ENCODE data around the gene RGL2. TPM values are rescaled to one million over a fixed set of nuclear protein-coding genes. Genes with fewer than 3 reads are reported as not detected.

Gene RGL2
- total RNA-seq, 2 experiments from 2014 or later: 27.2 to 67.6 TPM

- Histone ChIP-seq H3K36me3 (ENCODE audit: insufficient read depth, low read length) (peaks cover 67% of the 10 kb centered on the region), H3K4me1 (ENCODE audit: insufficient read depth, low read length, poor library complexity, severe bottlenecking) (peaks cover 24% of the 10 kb centered on the region), H2AFZ (ENCODE audit: low read length) (peak overlapping the region; percentile 91; the same call in 1 of the 2 replicates), H3K9me3 (ENCODE audit: low read length) (no peaks in the 10 kb centered on the region), H4K20me1 (ENCODE audit: insufficient read depth, low read length) (no peaks in the 10 kb centered on the region), H3K27ac (ENCODE audit: low read depth, low read length, poor library complexity, severe bottlenecking) (peak overlapping the region; percentile 46), H3K4me2 (ENCODE audit: low read length) (peak overlapping the region; percentile 87), H3K9me2 (ENCODE audit: insufficient read depth, low read length) (no peaks in the 10 kb centered on the region), H3K79me2 (ENCODE audit: insufficient read depth, low read depth, low read length) (peaks cover 31% of the 10 kb centered on the region; the same call in 1 of the 2 replicates), H3K4me3 (ENCODE audit: low read depth, low read length, poor library complexity, severe bottlenecking) (peak overlapping the region; percentile 86)
- intact Hi-C loops (cut with micrococcal nuclease; ENCODE audit: unreplicated experiment): no loop called here
- peak; percentile 21 for DNase-seq (ENCODE audit: low spot score)
- TF ChIP-seq EZH2phosphoT487 (IDR thresholded peaks at IDR 0.05; ENCODE audit: borderline replicate concordance, low read depth, low read length) (no peak), CTCF (conservative IDR thresholded peaks at IDR 0.05; ENCODE audit: low read length) (no peak)
- ChIA-PET CTCF (ENCODE audit: unreplicated experiment) (interaction anchor here (1.6 kb wide), 1 partner anchor 10 kb away, joined by 3 read pairs; no protein-coding TSS in a partner anchor), POLR2A (interaction anchor here (0.9 to 3.0 kb wide), 5 partner anchors 9 to 28 kb away, joined by 3 to 19 read pairs (median 8); partner anchors contain the start of genes B3GALT4, RGL2, RPS18 and VPS52)
- TSS peak; percentile 98 for BruUV-seq (replicated peaks)
These were observed 8.9 kb downstream of the RGL2 start for GRCh38 chr6:33289784-33290315.

- peak within 1 kb of the TSS; percentile 91 for H2AFZ ChIP-seq (ENCODE audit: low read length)
- TF ChIP-seq EZH2phosphoT487 (IDR thresholded peaks at IDR 0.05; ENCODE audit: borderline replicate concordance, low read depth, low read length) (no peak), CTCF (conservative IDR thresholded peaks at IDR 0.05; ENCODE audit: low read length) (no peak)
- peaks cover 31% of the 10 kb centered on the region; the same call in 1 of the 2 replicates for H3K79me2 ChIP-seq (ENCODE audit: insufficient read depth, low read depth, low read length)
- H3K4me2 ChIP-seq (ENCODE audit: low read length): peak within 1 kb of the TSS; percentile 87
- H3K27ac ChIP-seq (ENCODE audit: low read depth, low read length, poor library complexity, severe bottlenecking): peak within 1 kb of the TSS; percentile 46
- no peaks in the 10 kb centered on the region for H3K9me3 ChIP-seq (ENCODE audit: low read length)
- intact Hi-C loops (cut with micrococcal nuclease; ENCODE audit: unreplicated experiment): no loop called here
- H3K9me2 ChIP-seq (ENCODE audit: insufficient read depth, low read length): no peaks in the 10 kb centered on the region
- CTCF ChIA-PET (ENCODE audit: unreplicated experiment): interaction anchor here (0.5 to 1.6 kb wide), 2 partner anchors 9 to 11 kb away, joined by 3 read pairs; partner anchors contain the start of gene RGL2
- peak; percentile 92 for DNase-seq (ENCODE audit: low spot score)
- peaks cover 24% of the 10 kb centered on the region for H3K4me1 ChIP-seq (ENCODE audit: insufficient read depth, low read length, poor library complexity, severe bottlenecking)
- peak within 1 kb of the TSS; percentile 86 for H3K4me3 ChIP-seq (ENCODE audit: low read depth, low read length, poor library complexity, severe bottlenecking)
- POLR2A ChIA-PET: interaction anchor here (1.1 to 3.0 kb wide), 5 partner anchors 8 to 29 kb away, joined by 3 to 19 read pairs (median 8); partner anchors contain the start of genes B3GALT4, RGL2, RPS18 and VPS52
- no TSS peak for BruUV-seq (replicated peaks)
- H4K20me1 ChIP-seq (ENCODE audit: insufficient read depth, low read length): no peaks in the 10 kb centered on the region
- H3K36me3 ChIP-seq (ENCODE audit: insufficient read depth, low read length): peaks cover 72% of the 10 kb centered on the region
These were observed 9.6 kb downstream of the RGL2 start, which contains the start of the genes PFDN6 and WDR46 for GRCh38 chr6:33288921-33289783. TSS of gene PFDN6 (plus strand) at chr6:33289601. CDS start at chr6:33289857, 256 bp downstream. TSS of gene WDR46 (minus strand) at chr6:33289239. CDS start at chr6:33289170, 69 bp downstream.

Data from OCI-LY7 (cell line).